Measurements from ENCODE around the gene SLC9B1.

SLC9B1 gene

GRCh38 chr4:102862747-102863146, 156.8 kb downstream of the SLC9B1 start:
- Histone ChIP-seq H3K4me3 (ENCODE audit: low read depth, low read length) (no peak overlapping the region), H3K9me3 (ENCODE audit: severe bottlenecking) (peaks cover 3% of the 10 kb centered on the region), H3K36me3 (no peaks in the 10 kb centered on the region), H3K27me3 (ENCODE audit: insufficient read depth, low read depth, severe bottlenecking) (no peaks in the 10 kb centered on the region), H3K27ac (no peak overlapping the region)
- no peak for DNase-seq
- TF ChIP-seq CTCF (IDR thresholded peaks at IDR 0.05; ENCODE audit: low read depth, low read length), result no peak

- peaks cover 3% of the 10 kb centered on the region for H3K9me3 ChIP-seq (ENCODE audit: severe bottlenecking)
- no peak overlapping the region for H3K4me3 ChIP-seq (ENCODE audit: low read depth, low read length)
- no peak overlapping the region for H3K27ac ChIP-seq
- no peak for TF ChIP-seq CTCF (IDR thresholded peaks at IDR 0.05; ENCODE audit: low read depth, low read length)
- no peaks in the 10 kb centered on the region for H3K36me3 ChIP-seq
- H3K27me3 ChIP-seq (ENCODE audit: insufficient read depth, low read depth, severe bottlenecking), result no peaks in the 10 kb centered on the region
- no peak for DNase-seq
These were observed 157.5 kb downstream of the SLC9B1 start for GRCh38 chr4:102862016-102862415.

GRCh38 chr4:102860611-102861324, 158.7 kb downstream of the SLC9B1 start:
- Histone ChIP-seq H3K36me3 (no peaks in the 10 kb centered on the region), H3K4me3 (ENCODE audit: low read depth, low read length) (no peak overlapping the region), H3K27me3 (ENCODE audit: insufficient read depth, low read depth, severe bottlenecking) (no peaks in the 10 kb centered on the region), H3K9me3 (ENCODE audit: severe bottlenecking) (peaks cover 3% of the 10 kb centered on the region), H3K27ac (no peak overlapping the region)
- TF ChIP-seq CTCF (IDR thresholded peaks at IDR 0.05; ENCODE audit: low read depth, low read length), result no peak
- no peak for DNase-seq

GRCh38 chr4:102858828-102859464, 160.6 kb downstream of the SLC9B1 start:
- H3K27me3 ChIP-seq (ENCODE audit: insufficient read depth, low read depth, severe bottlenecking), result no peaks in the 10 kb centered on the region
- H3K9me3 ChIP-seq (ENCODE audit: severe bottlenecking), result peaks cover 3% of the 10 kb centered on the region
- no peak overlapping the region for H3K4me3 ChIP-seq (ENCODE audit: low read depth, low read length)
- H3K36me3 ChIP-seq, result no peaks in the 10 kb centered on the region
- H3K27ac ChIP-seq, result no peak overlapping the region
- no peak for DNase-seq
- TF ChIP-seq CTCF (IDR thresholded peaks at IDR 0.05; ENCODE audit: low read depth, low read length), result no peak
